ENCODE data around the gene MGAT5.

Gene MGAT5

DNA sequence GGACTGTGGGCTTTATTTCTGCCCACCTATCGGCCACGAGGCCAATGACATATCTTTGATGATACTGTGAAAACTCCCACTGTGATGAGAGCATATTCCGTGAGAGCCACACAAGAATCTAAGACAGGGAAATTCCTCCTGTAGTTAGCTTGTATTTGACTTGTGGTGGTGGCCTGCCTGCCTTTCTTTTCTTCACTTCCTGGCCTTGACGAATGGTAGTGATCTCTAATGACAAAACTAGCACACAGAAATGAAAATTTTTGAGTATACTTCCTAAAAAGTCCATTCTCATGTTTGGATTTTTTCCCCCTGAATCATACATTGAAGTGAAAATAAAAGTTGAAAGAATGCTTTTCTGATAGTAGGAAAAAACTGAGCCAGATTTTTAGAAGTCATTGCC is 94.4 kb downstream of the MGAT5 start:
- Histone ChIP-seq H4K91ac (ENCODE audit: low read length) (no peak overlapping the region), H3K4me2 (ENCODE audit: low read length, poor library complexity, severe bottlenecking) (no peak overlapping the region), H3K4me1 (ENCODE audit: control insufficient read depth, insufficient read depth, low read depth, low read length) (peaks cover 3% of the 10 kb centered on the region), H3K4me3 (ENCODE audit: insufficient read depth in 1 of 2, low read depth in 1 of 2, low read length in 2 of 2) (no peak overlapping the region), H2BK12ac (ENCODE audit: low read length in 2 of 2) (no peak overlapping the region), H3K4ac (ENCODE audit: low read depth in 1 of 2, low read length in 2 of 2) (no peak overlapping the region), H3K18ac (ENCODE audit: low read depth in 1 of 2, low read length in 2 of 2) (peak overlapping the region in 1 of 2 experiments; percentile 30), H3K23ac (ENCODE audit: low read length in 2 of 2) (no peak overlapping the region), H2BK120ac (ENCODE audit: low read depth, low read length) (no peak overlapping the region), H2BK15ac (ENCODE audit: low read depth, poor library complexity, severe bottlenecking) (no peak overlapping the region), H3K79me1 (replicated peaks; ENCODE audit: low read length, poor library complexity, severe bottlenecking) (peaks cover 1% of the 10 kb centered on the region), H3K9ac (ENCODE audit: low read length) (peak overlapping the region; percentile 5), H3K14ac (ENCODE audit: low read length in 2 of 2) (no peak overlapping the region), H2AFZ (ENCODE audit: low read depth, low read length) (no peak overlapping the region), H2AK5ac (ENCODE audit: low read length, severe bottlenecking) (no peak overlapping the region), H3K27me3 (ENCODE audit: control insufficient read depth in 1 of 2, insufficient read depth in 1 of 2, low read length in 2 of 2) (no peaks in the 10 kb centered on the region), H4K8ac (ENCODE audit: low read length) (no peak overlapping the region), H2BK5ac (ENCODE audit: low read depth, low read length, poor library complexity, severe bottlenecking) (no peak overlapping the region), H3K36me3 (ENCODE audit: control insufficient read depth in 1 of 2, insufficient read depth in 2 of 2, low read depth in 1 of 2, low read length in 2 of 2) (peaks cover 0 to 5% of the 10 kb centered on the region in 2 experiments), H3K9me3 (ENCODE audit: control insufficient read depth, low read length) (no peaks in the 10 kb centered on the region), H3K27ac (ENCODE audit: low read length, poor library complexity, severe bottlenecking) (peak overlapping the region; percentile 80)
- 76% methylated on average over 3 of the region's 4 CpGs for WGBS
- peak; percentile 77 for DNase-seq

DNA sequence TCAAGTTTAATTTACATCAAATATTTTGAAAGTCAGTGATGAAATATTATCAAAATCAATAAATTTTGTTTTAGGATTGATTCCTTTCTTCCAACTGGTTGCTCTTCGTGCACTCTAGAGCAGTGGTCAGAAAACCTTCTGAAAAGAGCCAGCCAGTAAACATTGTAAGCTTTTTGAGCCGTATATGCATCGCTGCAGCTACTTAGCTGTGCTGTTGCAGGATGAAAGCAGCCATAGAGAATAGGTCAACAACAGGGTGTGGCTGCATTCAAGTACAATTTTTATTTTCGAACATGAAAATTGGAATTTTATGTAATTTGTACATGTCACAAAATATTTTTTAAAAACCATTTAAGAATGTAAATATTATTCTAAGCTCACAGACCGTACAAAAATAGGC is 94.9 kb downstream of the MGAT5 start:
- Histone ChIP-seq H2AFZ (ENCODE audit: low read depth, low read length) (no peak overlapping the region), H3K4me3 (ENCODE audit: insufficient read depth in 1 of 2, low read depth in 1 of 2, low read length in 2 of 2) (no peak overlapping the region), H2BK120ac (ENCODE audit: low read depth, low read length) (no peak overlapping the region), H4K8ac (ENCODE audit: low read length) (no peak overlapping the region), H2AK5ac (ENCODE audit: low read length, severe bottlenecking) (no peak overlapping the region), H3K79me1 (replicated peaks; ENCODE audit: low read length, poor library complexity, severe bottlenecking) (peaks cover 1% of the 10 kb centered on the region), H3K36me3 (ENCODE audit: control insufficient read depth in 1 of 2, insufficient read depth in 2 of 2, low read depth in 1 of 2, low read length in 2 of 2) (peaks cover 0 to 5% of the 10 kb centered on the region in 2 experiments), H2BK15ac (ENCODE audit: low read depth, poor library complexity, severe bottlenecking) (no peak overlapping the region), H3K18ac (ENCODE audit: low read depth in 1 of 2, low read length in 2 of 2) (no peak overlapping the region), H4K91ac (ENCODE audit: low read length) (no peak overlapping the region), H3K4ac (ENCODE audit: low read depth in 1 of 2, low read length in 2 of 2) (no peak overlapping the region), H3K9ac (ENCODE audit: low read length) (no peak overlapping the region), H3K9me3 (ENCODE audit: control insufficient read depth, low read length) (no peaks in the 10 kb centered on the region), H3K27ac (ENCODE audit: low read length, poor library complexity, severe bottlenecking) (no peak overlapping the region), H2BK12ac (ENCODE audit: low read length in 2 of 2) (no peak overlapping the region), H3K23ac (ENCODE audit: low read length in 2 of 2) (no peak overlapping the region), H3K4me2 (ENCODE audit: low read length, poor library complexity, severe bottlenecking) (no peak overlapping the region), H3K14ac (ENCODE audit: low read length in 2 of 2) (no peak overlapping the region), H2BK5ac (ENCODE audit: low read depth, low read length, poor library complexity, severe bottlenecking) (no peak overlapping the region), H3K4me1 (ENCODE audit: control insufficient read depth, insufficient read depth, low read depth, low read length) (peaks cover 3% of the 10 kb centered on the region), H3K27me3 (ENCODE audit: control insufficient read depth in 1 of 2, insufficient read depth in 1 of 2, low read length in 2 of 2) (no peaks in the 10 kb centered on the region)
- WGBS: 67% methylated on average over 3 of the region's 5 CpGs
- DNase-seq: no peak

DNA sequence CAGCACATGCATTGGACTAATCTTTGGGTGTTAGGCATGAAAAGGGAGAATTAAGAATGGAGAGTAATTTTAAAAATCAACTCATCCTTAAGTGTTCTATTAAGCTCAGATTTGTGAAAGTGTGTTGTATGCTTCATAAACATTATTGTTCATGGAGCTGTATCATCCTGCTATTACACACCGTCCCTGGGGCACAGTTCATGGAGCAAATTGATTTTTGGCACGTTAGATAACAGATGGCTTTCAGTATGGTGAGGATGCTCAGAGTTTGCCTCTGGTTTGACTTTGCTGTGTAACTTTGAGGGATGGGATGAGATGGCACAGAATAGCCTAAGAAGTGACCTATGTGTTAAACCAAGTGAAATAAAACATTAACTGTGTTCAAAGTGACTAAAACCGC is 97.1 kb downstream of the MGAT5 start:
- H3K23ac ChIP-seq (ENCODE audit: low read length in 2 of 2): no peak overlapping the region
- peaks cover 3% of the 10 kb centered on the region for H3K4me1 ChIP-seq (ENCODE audit: control insufficient read depth, insufficient read depth, low read depth, low read length)
- WGBS: 62% methylated on average over 3 of the region's 3 CpGs

GRCh38 chr2:134351899-134352298 is 98.0 kb downstream of the MGAT5 start:
- Histone ChIP-seq H4K91ac (ENCODE audit: low read length) (no peak overlapping the region), H3K27me3 (ENCODE audit: control insufficient read depth in 1 of 2, insufficient read depth in 1 of 2, low read length in 2 of 2) (no peaks in the 10 kb centered on the region), H3K79me1 (replicated peaks; ENCODE audit: low read length, poor library complexity, severe bottlenecking) (peaks cover 4% of the 10 kb centered on the region), H3K4me3 (ENCODE audit: insufficient read depth in 1 of 2, low read depth in 1 of 2, low read length in 2 of 2) (no peak overlapping the region), H3K9ac (ENCODE audit: low read length) (no peak overlapping the region), H4K8ac (ENCODE audit: low read length) (no peak overlapping the region), H3K14ac (ENCODE audit: low read length in 2 of 2) (no peak overlapping the region), H2BK12ac (ENCODE audit: low read length in 2 of 2) (no peak overlapping the region), H2BK15ac (ENCODE audit: low read depth, poor library complexity, severe bottlenecking) (no peak overlapping the region), H2AK5ac (ENCODE audit: low read length, severe bottlenecking) (no peak overlapping the region), H3K4me2 (ENCODE audit: low read length, poor library complexity, severe bottlenecking) (no peak overlapping the region), H3K36me3 (ENCODE audit: control insufficient read depth in 1 of 2, insufficient read depth in 2 of 2, low read depth in 1 of 2, low read length in 2 of 2) (no peaks in the 10 kb centered on the region), H2BK120ac (ENCODE audit: low read depth, low read length) (no peak overlapping the region), H2AFZ (ENCODE audit: low read depth, low read length) (no peak overlapping the region), H3K9me3 (ENCODE audit: control insufficient read depth, low read length) (no peaks in the 10 kb centered on the region), H3K4ac (ENCODE audit: low read depth in 1 of 2, low read length in 2 of 2) (no peak overlapping the region), H3K27ac (ENCODE audit: low read length, poor library complexity, severe bottlenecking) (no peak overlapping the region), H3K18ac (ENCODE audit: low read depth in 1 of 2, low read length in 2 of 2) (no peak overlapping the region), H3K4me1 (ENCODE audit: control insufficient read depth, insufficient read depth, low read depth, low read length) (peaks cover 3% of the 10 kb centered on the region), H3K23ac (ENCODE audit: low read length in 2 of 2) (no peak overlapping the region), H2BK5ac (ENCODE audit: low read depth, low read length, poor library complexity, severe bottlenecking) (no peak overlapping the region)
- no peak for DNase-seq
- WGBS: 89% methylated on average over 2 of the region's 2 CpGs

More for the DNA sequence above, 97.1 kb downstream of the MGAT5 start:
- Histone ChIP-seq H4K8ac (ENCODE audit: low read length) (no peak overlapping the region), H3K4me2 (ENCODE audit: low read length, poor library complexity, severe bottlenecking) (no peak overlapping the region), H2BK15ac (ENCODE audit: low read depth, poor library complexity, severe bottlenecking) (no peak overlapping the region), H3K36me3 (ENCODE audit: control insufficient read depth in 1 of 2, insufficient read depth in 2 of 2, low read depth in 1 of 2, low read length in 2 of 2) (no peaks in the 10 kb centered on the region), H3K27ac (ENCODE audit: low read length, poor library complexity, severe bottlenecking) (no peak overlapping the region), H3K27me3 (ENCODE audit: control insufficient read depth in 1 of 2, insufficient read depth in 1 of 2, low read length in 2 of 2) (no peaks in the 10 kb centered on the region), H2BK120ac (ENCODE audit: low read depth, low read length) (no peak overlapping the region), H4K91ac (ENCODE audit: low read length) (no peak overlapping the region), H2AFZ (ENCODE audit: low read depth, low read length) (no peak overlapping the region), H3K14ac (ENCODE audit: low read length in 2 of 2) (no peak overlapping the region), H3K4me3 (ENCODE audit: insufficient read depth in 1 of 2, low read depth in 1 of 2, low read length in 2 of 2) (no peak overlapping the region), H3K9ac (ENCODE audit: low read length) (no peak overlapping the region), H3K9me3 (ENCODE audit: control insufficient read depth, low read length) (no peaks in the 10 kb centered on the region), H2BK5ac (ENCODE audit: low read depth, low read length, poor library complexity, severe bottlenecking) (no peak overlapping the region), H2AK5ac (ENCODE audit: low read length, severe bottlenecking) (no peak overlapping the region), H3K4ac (ENCODE audit: low read depth in 1 of 2, low read length in 2 of 2) (no peak overlapping the region), H3K18ac (ENCODE audit: low read depth in 1 of 2, low read length in 2 of 2) (no peak overlapping the region), H3K79me1 (replicated peaks; ENCODE audit: low read length, poor library complexity, severe bottlenecking) (peaks cover 1% of the 10 kb centered on the region), H2BK12ac (ENCODE audit: low read length in 2 of 2) (no peak overlapping the region)
- DNase-seq: no peak

Data from mesenchymal stem cell (in vitro differentiated cells and primary cell).